Measurements from ENCODE around the gene PTPRD.
A peak's percentile ranks its signal among the peaks of the same experiment; 100 is the strongest.

PTPRD gene

DNA sequence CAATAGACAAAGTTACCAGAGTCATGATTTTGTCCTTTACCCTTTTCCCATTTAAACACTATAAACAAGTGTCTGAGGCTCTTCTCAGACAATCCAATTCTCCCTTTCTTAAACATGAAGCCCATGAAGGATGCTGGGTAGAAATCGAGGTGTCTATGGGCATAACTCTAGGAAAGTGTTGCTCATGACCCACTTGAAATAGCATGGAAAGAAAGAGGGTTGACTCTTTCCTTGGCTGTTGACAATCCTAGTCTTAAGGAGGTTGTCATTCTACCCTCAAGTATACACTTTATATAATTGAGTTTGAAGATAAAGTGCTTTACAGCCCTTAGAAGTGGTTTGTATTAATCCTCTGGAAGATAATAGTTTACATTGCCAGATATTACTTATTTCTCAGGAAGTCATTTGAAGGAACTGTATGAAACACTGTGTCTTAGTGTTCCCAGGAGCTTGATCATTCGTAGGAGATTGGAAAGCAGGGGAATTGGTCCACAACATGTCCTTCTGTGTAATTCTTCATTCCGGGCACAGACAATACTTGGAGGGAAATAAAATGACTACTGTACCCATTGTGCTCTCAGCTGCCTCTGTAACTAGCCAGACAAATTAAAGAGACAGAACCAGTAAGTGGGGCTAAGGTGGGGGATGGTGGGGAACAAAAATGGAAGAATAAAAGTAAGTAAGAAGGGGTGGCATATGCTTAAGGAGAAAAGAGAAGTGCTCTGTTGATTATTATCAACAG lies 1734.9 kb downstream of the PTPRD start:
- DNase-seq: no peak

DNA sequence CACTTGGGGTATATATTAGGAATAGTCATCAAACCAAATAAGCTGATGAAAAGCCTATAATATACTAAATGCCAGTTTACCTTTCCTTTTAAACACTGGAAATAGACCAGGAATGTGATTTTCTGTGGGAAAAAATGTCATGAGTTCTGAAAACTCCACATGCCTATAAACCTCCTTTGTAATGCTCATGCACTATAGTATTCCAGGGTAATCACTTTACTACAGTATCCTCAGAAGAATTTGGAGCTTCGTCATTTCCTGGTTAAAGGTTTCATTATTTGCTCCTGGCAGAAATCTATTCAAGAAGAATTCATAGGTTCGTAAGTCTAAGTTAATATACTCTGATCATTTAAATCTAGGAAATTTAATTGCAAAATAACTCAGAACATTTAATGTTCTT lies 1736.5 kb downstream of the PTPRD start:
- DNase-seq: no peak

DNA sequence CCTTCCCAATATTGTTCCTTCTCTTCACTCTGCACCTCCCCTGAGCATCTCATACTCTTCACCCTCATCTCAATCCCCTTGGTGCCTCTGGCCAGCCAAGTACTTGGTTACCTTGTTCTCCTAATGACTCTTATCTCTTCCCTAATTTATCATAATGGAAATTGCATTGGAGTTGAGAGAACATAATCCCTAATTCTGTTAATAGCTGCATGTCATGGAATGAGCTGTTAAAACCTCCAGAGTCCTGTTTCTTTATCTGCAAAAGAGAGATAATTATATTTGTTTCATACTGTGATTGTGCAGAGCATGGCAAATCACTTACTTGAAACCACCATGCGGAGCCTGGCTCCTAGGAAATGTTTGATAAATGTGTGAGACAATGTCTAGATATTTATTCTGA lies 1738.3 kb downstream of the PTPRD start:
- DNase-seq: no peak

DNA sequence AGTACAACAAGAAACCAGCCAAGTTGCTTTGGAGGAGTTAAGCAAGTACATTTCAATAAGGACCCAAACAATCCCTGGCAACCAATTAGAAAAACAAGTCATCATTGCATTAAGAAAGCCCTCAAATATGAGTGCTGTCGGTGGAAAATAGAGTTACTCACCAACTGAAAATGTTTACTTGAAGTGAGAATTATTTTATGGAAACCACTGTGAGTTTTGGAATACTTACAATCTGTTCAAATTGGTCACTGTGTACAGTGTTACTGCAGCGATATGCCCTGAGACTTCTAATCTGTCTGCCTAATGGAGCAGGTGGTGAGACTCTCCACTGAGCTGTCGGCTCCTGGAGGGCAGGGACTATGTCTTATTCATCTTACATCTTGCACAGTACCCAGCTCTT lies 1740.0 kb downstream of the PTPRD start:
- no peak for DNase-seq

DNA sequence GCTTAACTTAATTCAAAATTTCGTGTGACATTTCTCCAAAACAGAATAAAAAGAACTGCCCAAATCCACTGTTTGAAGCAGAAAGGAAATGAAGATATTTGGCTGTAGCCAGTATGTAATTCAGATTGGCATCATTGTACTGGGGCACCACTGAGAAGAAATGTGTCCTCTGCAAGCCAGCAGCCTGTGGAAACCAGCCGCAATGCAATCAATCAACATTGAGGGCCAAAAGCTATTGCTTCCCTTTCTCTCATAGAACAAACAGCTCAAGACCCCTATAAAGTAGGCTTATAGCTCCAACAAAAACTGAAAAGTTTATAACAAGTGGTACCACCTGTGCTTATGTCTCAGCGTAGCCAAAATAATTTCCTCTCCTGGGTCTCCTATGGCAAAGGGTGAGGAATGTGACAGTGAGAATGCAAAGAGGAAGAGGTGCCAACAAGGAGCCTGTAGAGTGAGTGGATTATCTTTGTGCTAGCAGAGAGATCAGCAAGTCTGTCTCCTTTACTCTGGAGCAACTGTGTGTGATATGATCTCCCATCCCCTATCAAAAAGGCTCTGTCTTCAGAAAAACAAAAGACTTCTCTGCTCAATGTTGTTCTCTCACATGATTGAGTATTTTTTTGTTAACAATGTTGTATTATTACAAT lies 1740.9 kb downstream of the PTPRD start:
- no peak for DNase-seq

DNA sequence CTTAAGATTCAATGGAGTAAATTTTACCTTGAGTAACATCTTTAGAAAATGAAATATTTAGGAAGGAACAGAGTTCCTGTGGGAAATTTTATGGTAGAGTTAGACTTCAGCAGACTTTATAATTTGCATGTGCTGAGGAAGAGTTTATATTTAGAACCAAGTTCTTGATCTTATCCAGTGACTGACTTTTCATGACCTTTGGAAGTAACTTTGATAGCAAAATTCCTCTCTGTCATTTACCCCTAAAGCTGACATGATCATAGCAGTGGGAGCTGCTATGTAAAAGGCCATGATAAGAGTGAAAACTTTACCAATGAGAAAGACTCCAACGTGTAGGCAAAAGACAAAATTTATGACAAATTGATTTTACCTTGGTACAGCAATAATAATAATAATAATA lies 1741.4 kb downstream of the PTPRD start:
- DNase-seq: no peak

DNA sequence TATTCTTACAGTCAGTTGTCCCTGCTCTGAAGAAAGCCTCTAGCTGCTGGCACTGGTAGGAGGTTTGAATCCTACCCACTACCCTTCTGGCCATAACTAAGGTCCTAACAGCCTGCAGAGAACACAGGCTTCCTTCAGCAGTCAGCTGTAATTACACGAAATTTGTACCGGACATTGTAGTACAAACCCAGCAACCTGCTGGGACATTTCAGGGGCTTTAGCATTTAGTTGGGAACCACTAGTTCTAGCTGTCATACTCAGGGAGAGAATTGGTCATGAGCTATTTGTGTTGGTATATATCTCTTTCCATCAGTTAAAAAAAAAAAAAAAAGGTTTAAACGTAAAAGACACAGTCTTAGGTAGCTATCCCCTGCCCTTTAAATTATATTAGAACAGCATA lies 1743.0 kb downstream of the PTPRD start:
- DNase-seq: no peak

DNA sequence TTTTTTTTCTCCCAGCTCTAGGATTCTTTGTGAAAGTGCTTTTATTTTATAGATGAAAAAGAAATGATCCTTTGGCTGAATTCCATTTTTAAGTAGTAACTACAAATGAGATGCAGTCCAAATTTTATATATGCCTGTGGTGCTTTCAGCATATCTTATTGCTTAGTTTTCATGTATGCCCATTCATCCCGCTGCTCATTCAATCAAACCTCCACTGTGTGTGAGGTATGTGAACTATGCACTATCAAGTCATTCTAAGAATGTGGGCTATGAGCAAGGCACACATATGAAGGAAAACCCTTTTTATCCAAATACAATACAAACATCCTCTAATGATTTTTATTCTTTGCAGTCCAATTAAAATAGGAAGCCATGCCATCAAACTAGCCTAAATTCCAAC lies 1744.2 kb downstream of the PTPRD start:
- no peak for DNase-seq

DNA sequence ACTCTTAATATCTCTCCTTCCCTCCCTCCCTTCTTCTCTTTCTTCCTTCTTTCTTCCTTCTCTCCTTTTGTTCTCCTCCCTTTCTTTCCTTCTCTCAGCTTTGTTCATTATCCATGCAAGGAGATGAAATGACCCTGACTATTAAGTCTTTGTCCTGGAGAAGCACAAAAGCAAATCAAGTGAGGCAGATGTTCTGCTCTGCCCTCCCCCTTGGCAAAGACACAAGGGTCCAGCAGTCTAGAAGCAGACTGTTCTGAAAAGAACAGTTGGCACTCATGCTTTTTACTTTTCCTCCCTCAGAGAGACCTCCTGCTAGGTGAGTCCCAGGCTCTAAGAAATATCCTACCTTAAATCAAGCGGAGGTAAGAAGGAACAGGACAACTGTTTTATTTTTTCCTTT lies 1745.7 kb downstream of the PTPRD start:
- DNase-seq: no peak

DNA sequence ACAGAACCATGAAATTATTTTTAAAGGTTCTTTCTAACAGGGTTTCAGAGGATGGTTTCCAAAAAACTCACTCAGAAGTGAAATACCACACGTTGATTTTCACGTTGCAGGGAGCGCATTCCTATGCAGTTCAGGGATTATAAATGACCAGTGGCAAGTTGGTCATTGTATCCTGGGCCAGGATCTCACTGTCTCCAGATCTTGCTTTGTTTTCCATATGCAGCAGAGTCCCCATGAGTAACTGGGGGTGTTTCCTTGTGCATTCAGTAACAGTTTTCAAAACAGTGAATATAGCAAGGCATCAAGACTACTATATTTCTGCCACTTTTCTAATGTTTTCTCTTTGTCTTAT lies 1748.3 kb downstream of the PTPRD start:
- no peak for DNase-seq

DNA sequence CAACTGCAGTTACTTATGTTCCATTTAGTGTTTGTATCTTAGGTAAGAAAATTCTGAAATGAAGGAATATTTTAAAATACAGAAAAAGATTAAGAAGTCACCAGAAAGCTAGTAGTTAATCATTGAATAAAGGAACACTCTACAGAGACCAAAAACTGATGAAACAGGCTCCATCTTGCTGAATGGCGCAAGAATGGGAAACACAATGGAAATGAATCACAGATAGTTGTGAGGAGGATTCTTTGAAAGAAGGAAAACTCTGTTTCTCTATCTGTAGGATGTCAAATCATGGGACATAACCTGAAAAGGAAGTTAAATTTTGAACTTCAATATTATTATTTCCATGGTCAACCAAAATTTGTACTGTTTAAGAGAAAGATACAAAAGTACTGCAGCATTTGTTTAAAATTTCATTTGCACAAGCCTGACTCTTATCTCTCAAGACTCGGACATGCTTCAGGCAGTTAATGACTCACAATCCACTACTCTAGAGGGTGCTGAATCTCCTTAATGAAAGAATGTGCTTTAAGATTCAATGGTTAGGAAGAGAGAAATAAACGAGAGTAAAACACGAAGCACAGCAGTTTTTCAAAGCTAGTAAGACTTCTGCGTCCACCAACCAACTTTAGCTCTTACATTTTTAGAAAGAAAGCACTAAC lies 1748.8 kb downstream of the PTPRD start:
- no peak for DNase-seq

DNA sequence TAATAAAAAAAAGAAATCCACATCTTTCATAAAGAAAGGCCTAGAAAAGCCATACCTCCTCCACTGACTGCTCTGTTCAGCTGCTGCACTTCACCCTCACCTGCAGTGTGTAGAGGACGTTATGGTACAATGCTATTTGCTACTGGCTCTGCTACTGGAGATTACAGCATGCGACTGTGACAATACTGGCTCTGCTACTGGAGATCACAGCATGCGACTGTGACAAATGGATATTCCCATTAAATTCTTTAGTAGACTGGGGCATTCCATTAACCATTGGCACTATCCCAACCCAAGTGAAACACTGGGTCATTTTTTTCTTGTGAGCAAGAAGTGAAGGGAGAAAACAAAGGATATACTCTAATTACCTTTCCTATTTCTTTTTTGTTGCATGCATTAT lies 1749.7 kb downstream of the PTPRD start:
- peak; percentile 32 for DNase-seq

DNA sequence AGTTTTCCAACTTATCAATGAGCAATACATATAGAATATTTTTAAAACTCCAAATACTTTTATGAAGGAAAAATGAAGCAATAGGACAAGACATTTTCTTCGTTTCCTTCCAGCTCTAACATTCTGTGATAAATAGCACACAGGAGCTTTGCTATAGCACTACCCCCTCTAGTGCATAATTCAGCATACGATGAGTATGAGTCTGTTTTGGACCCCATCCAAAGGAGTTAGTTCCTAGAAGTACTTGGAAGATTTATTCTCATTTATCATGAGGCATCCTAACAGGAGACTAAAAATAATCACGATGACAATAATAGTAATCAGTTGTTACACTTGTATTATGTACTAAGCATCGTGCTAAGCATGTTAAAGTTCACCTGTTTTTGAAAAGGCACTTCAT lies 1751.9 kb downstream of the PTPRD start:
- no peak for DNase-seq

DNA sequence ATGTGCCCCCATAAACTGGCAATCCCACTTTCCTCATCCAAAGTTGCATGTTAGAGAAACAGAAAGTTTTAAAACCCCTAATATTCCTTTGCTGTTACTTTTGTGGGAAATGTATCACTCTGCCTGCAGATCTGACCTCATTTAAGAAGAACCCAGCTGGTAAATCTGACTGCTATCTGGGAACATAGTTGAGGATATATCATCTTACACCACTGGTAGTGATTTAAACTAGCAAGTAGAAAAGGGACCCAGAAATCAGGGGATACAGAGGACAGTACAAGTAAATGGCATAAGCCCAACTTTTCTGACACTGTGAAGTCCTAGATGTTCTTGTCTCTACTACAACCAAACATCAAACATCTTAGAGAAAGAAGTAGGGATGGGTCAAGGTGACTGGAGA lies 1752.7 kb downstream of the PTPRD start:
- DNase-seq: no peak

DNA sequence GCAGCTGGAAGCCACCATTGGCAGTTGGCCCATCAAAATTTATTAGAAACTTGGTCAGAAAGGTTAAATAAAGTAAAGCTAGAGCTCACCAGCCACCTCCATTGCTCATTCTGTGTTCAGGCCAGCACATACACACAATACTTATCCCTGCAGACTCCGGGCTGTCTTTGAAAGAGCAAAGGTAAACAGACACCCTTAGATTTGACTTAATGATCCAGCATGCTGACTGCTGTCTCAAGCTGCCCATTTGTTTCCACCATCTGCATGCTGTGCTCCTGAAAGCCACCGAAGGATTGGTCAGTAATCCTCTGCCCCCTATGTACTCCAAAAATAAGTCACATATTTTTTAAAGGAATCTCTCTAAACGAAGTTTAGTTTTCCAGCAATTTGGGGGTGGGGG lies 1753.4 kb downstream of the PTPRD start:
- no peak for DNase-seq

DNA sequence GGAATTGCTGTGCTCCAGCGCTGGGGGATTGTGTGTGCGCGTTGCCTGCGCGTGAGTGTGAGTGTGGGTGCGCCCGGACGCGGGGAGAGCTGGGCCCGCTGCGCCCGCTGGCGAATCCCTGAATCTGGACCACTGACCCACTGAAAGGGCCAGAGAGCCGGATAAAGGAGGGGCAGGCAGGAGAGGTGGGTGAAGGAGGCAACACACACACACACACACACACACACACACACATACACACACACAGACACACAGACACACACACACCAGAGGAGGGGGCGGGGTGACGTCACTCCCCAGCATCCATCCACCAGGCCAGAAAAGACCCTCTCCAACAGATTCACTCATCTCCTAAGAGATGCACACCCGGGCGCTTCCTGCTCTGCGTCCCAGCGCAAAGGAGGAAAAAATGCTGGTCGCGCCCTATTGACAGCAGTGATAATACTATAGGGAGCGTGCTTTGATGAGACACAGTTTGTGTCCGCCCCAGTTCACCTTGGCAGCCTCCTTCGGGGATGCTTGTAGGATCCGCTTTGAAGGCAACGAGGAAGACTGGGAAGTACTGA lies 1754.1 kb downstream of the PTPRD start:
- no peak for DNase-seq

DNA sequence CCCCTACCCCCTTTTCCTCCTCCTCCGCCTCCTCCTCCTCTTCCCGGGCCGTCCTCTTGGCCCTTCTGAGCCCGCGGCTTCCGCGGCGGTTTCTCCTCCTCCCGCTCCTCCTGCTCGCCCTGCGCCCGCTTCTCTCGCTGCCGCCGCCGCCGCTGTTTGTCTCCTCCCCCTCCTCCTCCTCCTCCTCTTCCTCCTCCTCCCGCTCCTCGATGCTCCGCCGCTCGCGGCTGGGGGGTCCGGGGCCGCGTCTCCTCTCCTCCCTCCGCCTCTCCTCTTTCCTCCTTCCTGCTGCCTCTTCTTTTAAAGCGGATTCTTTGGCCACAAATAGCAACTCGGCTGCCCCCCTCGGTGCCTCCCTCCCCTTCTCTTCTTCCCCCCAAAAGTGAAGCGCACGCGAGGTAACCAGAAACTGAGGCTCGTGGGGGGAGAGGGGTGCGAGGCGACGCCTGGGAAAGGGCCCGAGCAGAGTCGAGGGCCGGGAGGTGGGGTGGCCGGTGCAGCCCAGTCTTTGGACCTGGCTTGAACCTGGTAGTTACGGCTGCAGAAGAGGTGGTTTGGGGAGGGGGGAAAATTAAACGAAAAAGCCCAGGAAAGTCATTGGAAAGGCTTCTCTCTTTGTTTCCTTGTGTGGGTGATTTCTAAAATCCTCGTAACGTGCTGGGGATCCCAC lies 1754.7 kb downstream of the PTPRD start:
- DNase-seq: peak; percentile 23

DNA sequence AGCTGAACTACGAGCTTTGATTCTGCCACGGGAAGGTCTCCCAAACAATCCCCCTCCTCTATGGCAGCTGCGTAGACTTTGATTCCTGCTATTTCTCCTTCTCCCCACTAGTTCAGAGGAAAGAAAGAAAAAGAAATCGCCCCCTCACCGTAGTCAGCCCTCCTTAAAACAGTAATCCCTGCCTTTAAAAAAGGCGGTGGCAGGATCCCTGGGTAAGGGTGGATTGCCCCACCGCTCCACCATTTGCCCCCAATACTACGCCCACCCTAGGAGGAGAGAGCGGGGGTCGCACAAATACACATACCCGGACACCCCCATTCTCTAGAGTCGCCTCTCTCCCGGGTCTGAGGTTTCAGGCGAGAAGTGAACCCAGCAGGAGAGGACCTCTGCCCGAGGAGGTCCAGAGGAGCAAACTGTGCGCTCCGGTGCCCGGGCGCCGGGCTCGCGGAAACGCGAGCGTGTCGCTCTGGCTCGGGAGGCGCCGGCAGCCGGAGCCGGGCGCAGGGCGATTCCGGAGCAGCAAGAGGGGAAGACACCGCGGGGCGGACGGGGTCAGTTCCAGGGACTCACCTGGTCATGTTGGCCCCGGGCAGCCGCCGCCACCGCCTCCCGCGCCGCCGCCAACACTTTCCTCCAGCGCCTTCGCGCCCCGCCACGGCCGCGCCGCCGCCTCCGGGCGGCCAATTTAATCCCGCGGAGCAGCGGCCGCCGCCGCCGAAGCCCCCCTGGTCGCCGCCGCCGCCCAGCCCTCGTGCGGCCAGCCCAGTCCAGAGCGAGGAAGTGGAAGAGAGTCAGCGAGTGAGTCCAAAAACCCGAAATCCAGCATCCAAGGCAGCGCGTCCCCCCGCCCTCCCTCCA lies 1755.5 kb downstream of the PTPRD start:
- no peak for DNase-seq

DNA sequence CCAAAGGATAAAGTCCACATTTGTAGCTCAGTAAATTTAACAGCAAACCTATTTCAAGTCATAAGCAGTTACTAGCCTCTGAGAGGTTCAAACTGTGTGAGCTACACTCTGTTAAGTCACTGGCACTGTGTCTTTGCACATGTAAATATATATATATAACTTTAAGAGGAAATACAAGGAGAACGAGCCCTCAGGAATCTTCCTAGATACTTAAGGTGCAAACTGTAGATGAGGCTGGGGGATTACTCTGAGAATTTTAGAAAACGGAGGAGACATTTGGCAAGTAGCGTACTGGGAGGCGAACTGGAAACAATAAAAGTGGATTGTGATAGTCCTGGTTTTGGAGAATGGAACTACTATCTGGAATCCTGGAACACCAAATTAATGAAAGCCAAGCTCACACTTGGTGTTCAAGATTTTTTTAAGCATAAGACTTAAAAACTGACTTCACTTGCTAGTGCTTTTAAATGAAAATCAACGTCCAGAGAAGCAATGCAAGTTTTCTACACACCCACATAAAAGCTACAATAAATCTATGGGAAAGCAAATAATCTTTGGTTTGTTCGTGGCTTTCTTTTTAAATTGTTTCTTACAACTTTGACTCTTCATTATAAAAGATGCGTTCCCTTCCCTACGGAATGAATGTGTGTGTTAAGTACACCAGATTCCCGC lies 1756.3 kb downstream of the PTPRD start:
- DNase-seq: no peak

DNA sequence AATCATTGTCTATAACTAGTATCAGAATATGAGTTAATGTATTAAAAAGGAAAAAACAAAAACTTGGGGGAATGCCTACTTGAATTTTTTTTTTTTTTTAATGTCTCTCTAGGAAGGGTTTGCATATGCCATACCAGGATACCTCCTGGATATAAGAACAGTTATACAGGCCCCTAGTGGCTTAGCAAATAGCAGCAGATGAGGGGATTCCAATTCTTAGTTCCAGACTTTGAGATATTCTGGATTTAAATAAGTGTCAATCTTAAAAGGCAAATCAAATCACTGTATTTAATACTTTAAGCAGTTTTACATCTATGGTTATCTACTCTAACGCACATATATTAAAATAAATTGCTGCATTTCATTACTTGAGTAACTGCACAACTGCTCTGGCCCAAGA lies 1757.8 kb downstream of the PTPRD start:
- DNase-seq: no peak

DNA sequence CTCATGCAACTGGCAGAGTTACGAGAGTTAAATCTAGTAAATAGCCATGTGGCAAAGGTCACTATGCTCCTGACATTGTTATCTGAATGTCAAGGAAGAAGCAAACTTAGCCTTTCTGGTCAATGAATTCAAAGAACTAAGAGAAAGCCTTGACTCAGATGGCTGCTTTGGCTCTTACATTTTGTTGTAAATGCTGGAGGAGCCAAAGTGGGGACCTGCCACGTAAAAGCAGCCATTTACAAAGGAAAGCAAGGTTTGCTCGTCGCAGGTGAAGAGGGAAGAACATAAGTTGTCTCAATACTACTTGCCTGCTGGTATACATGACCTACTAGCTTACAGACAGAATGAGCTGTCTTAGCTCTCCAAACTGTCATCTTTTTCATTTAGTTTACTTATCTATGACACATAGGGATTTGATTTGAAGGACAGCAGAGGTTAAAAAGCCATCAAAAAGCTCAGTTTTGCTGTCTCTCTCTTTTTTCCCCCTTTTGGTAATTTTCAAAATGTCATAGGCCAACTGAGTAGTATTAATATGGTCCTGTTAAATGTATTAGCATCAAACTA lies 1760.4 kb downstream of the PTPRD start:
- DNase-seq: no peak

DNA sequence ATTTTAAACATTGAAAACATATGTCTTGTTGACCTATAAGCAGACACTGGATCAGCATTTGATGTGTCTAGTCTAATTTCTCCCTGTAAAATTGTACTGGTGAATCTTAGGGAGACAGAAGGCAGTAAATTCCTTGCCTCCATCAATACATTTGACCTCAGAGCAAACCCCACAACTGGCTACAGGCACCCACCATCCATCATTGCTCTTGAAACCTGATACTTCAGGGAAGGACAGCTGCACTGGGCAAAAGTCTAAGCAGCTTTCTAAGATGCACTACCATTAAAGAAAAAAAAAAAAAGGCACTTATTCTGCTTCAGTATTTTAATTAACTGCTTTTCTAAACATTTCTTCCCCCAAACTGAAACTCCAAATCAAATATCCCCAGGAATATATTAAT lies 1761.9 kb downstream of the PTPRD start:
- no peak for DNase-seq
